G401.6 (cell line): ENCODE measurements around the gene CPEB2.
"Not testable (repeated sequence)": the region's sequence is repeated elsewhere in the genome, so short reads cannot be mapped to it uniquely, and the experiment has no call there.

Experiments
- FAIRE-seq: peaks from 2 replicates; lab custom pipeline; 2012; peaks lifted over from hg19 to GRCh38; lab: Jason Lieb, UNC

CPEB2 gene

DNA sequence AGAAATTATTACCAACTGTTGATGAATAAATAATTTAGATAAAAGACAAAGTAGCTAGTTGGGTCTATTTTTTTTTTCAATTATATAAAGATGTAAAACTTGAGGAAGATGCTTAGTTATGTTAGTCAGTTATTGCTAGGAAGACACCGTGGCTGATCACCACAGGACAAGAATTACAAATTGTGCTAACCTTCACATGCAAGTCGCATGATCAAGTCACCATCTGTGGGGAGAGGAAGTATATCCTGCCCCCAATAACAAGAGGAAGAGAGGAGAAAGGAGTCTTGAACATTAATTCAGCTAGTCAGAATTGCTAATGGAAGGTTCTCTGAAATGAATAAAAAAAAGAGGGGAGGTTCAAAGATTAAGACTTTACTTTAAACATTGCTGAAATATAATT lies 52.3 kb downstream of the CPEB2 start:
- no peak for FAIRE-seq

DNA sequence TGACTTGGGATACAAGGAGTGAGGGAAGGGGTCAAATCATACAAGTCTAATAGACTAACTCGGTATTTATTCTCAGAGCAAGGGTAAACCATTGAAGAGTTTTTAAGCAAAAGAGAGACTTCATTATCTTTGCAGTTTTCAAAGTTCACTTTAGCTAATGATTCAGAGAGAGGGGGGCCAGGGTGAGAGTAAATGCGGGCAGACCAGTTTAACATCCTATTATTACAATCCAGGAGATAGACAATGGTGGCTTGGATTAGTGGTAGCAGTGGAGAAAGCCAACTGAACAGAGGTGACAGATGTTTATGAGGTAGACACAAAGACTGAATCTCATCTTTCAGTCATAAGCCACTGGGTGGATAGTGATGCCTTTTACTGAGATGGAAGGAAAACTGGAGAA lies 57.9 kb downstream of the CPEB2 start:
- FAIRE-seq: no peak

DNA sequence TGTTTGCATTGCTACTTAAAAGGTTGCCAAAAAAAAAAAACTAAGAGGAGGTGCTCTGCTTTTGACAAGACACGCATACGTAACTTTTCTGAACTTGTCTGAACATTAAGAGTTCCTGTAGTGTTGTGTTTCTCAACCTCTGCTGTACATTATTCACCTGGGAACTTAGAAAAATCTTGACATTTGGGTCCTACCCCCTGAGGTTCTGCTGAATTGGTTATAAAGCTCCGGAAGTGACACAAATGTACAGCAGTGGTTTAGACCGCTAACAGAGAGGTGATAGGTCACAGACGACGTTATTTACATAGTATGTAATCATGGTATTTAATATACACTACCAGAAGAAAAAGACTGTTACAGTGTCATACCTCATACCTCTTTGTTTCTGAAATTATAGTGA lies 61.1 kb downstream of the CPEB2 start:
- no peak for FAIRE-seq

DNA sequence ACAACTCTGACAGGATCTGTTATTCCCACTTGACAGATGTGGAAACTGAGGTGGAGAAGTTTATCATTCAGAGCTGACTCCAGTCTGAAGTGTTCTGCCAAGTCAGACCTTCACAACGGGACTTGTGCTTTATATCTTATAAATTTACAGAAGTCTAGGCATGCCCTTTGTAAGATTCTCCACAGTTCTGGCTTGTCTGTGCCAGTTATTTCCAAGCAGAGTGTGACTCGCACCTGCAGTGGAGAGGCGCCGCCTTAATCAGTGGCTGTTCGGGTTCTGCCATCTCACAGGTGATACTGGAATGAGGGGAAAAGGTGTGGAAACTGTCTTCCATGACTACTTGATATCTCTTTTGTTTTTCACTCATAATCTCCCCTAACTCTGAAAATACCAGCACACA lies 63.2 kb downstream of the CPEB2 start:
- FAIRE-seq: no peak

DNA sequence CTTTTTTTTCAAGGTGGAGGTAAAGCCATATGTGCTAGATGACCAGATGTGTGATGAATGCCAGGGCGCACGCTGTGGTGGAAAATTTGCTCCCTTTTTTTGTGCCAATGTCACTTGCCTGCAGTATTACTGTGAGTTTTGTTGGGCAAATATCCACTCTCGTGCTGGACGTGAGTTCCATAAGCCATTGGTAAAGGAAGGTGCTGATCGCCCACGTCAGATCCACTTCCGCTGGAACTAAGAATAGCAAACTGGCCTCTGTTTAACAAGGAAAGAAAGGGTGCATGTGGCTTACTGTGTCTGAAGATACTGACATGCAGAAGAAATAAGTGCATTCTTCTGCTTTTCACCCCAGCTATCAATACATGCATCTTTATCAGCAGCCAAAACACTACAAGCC lies 63.9 kb downstream of the CPEB2 start:
- no peak for FAIRE-seq

DNA sequence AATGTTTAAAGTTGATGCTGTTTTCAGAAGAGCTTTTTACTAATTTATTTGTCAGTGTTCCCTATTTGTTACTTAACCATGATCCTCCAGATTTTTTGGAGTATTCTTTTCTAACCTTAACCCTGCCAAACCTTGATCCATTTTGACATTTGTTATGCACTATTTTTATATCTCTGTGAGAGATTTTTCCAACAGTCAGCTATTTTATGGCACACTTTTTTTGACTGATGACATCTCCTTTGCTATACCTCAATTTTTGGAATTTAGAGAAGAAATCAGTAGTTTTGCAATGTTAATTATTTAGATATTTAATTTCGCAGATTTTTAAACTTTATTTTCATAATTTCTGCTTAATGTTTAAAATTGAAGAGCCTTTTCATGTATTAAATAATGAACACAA lies 66.0 kb downstream of the CPEB2 start:
- no peak for FAIRE-seq

DNA sequence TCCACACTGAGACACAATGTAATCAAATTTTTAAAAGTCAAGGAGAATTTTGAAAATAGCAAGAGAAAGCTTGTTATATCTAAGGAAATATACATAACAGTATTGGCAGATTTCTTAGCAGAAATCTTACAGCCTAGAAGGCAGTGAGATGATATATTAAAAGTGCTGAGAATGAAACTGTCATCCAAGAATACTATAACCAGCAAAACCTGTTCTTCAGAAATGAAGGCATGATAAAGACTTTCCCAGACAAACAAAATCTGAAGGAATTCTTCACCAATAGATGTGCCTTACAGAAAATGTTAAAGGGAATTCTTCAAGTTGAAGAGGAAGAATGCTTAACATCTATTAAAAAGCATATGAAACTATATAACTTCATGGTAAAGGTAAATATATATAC lies 73.6 kb downstream of the CPEB2 start:
- FAIRE-seq: no peak

DNA sequence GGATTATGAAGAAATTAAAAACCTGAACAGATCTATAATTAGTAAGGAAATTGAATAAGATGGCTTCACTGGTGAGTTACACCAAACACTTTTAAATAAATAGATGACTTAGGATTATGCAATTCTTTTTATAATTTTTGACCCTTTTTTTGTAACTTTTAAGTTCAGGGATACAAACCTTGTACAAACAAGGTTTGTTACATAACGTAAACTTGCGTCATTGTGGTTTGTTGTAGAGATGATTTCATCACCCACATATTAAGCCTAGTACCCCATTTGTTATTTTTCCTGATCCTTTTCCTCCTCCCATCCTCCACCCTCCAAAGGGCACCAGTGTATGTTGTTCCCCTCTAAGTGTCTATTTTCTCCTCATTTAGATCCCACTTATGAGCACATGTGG lies 75.7 kb downstream of the CPEB2 start:
- no peak for FAIRE-seq

DNA sequence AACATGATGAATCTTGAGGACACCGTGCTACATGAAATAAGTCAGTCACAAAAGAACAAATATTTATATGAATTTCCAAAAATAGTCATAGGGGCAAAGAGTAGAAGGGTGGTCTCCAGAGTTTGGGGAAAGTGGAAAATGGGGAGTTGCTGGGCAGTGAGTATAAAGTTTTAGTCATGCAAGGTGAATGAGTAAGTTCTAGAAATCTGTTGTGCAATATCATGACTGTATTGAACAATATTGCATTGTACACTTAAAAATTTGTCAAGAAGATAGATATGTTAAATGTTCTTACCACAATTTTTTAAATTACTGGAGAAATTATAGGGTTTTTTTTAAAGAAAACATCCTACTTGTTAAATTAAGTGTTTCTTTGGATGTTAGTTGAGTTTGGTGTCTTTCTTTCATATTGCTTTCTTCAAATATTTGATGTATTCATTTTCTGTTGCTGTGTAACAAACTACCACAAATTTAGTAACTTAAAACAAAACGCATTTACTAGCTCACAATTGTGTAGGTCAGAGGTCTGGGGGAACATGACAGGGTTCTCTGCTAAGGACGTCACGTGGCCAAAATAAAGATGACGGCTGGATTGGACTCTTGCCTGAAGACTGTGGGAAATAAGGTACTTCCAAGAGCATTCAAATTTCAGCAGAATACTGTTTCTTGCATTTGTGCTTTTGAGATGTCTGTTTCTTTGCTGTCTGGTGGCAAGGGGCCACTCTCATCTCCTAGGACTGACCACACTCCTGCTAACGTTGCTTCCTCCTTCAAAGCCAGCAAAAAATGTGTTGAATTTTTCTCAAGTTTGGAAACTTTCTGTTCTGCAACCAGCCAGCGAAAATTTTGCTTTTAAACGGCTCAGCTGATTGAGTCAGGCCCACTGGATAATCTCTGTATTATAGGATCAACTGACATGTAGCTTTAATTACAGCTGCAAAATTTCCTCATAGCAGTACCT lies 76.7 kb downstream of the CPEB2 start:
- no peak for FAIRE-seq

DNA sequence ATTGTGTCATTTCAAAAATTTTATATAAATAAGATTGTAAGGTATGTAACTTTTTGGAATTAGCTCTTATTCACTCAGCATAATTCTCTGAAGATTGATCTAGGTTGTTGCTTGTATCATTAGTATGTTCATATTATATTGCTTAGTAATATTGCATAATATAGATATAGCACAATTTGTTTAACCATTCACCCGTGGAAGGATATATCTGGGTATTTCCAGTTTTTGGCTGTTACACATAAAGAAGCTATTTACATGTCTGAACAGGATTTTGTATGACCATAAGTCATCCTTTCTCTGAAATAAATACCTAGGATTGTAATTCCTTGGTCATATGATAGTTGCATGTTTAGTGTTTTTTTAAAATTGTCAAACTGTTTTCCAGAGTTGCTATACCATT lies 82.5 kb downstream of the CPEB2 start:
- FAIRE-seq: no peak

DNA sequence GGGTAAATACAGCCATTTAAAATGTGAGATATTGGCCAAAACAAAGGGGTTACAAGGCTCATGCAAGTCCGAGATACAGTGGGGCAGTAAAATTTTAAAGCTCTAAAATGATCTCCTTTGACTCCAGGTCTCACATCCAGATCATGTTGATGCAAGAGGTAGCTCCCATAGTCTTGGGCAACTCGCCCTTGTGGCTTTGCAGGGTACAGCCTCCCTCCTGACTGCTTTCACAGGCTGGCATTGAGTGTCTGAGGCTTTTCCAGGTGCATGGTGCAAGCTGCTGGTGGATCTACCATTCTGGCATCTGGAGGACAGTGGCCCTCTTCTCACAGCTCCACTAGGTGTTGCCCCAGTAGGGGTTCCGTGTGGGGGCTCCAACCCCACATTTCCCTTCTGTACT lies 83.5 kb downstream of the CPEB2 start:
- not testable (repeated sequence) for FAIRE-seq

DNA sequence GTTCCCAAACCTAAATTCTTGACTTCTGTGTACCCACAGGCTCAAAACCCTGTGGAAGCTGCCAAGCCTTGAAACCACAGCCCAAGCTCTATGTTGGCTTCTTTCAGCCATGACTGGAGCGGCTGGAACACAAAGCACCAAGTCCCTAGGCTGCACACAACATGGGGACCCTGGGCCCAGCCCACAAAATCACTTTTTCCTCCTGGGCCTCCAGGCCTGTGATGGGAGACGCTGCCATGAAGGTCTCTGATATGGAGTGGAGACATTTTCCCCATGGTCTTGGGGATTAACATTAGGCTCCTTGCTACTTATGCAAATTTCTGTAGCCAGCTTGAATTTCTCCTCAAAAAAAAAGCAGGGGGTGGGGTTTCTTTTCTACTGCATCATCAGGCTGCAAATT lies 84.0 kb downstream of the CPEB2 start:
- not testable (repeated sequence) for FAIRE-seq

DNA sequence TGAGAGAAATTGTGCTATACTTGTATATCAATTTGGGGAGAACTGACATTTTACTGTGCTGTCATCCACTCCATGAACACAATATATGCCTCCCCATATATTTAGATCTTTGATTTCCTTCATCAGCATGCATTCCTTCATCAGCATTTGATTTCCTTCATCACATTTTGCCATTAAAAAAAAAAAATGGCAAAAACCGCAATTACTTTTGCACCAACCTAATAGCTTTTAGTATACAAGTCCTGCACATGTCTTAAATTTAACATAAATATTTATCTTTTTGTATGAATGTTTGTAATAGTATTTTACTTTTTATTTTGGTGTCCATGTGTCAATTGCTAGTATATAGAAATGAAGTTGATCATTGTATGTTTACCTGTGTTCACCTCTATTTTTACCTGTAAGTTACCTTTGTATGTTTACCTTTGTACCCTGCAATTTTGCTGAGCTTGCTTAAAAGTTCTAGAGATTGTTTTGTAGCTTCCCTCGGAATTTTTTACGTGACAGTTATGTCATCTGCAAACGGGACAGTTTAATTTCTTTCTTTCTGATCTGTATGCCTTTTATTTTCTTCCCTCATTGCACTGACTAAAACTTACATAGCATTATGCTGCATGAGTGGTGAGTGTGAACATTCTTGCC lies 86.2 kb downstream of the CPEB2 start:
- no peak for FAIRE-seq

DNA sequence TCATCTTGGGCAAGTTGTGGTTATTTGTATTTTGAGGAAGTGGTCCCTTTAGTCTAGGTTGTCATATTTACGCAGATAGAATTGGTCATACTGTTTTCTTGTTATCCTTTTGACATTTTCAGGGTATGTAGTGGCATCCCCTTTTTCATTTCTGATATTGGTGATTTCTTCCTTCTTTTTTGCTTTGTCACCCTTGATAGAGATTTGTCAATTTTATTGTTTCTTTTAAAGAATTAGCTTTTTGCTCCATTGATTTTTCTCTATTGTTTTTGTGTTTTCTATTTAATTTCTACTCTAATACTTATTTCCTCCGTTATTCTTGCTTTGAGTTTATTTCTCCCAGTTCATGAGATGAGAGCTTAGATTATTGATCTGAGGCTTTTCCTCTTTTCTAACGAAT lies 87.7 kb downstream of the CPEB2 start:
- FAIRE-seq: no peak

DNA sequence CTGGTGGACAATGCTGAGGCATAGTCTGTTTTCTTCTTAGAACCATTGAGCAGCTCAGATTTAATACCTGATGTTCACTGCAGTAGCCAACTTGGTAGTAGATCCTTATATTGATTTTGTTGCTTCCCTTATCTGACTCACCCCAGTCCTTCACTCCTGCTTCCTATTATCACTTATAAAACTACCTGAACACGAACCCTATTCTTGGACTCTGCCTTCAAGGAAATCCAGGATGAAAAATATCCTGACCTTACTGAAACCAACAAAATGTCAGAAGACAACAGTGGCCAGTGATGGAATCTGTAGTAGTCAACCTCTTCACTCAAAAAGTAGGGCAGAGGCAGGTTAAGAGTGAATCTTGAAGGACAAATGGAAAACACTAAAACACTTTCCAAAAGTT lies 98.1 kb downstream of the CPEB2 start:
- FAIRE-seq: no peak

DNA sequence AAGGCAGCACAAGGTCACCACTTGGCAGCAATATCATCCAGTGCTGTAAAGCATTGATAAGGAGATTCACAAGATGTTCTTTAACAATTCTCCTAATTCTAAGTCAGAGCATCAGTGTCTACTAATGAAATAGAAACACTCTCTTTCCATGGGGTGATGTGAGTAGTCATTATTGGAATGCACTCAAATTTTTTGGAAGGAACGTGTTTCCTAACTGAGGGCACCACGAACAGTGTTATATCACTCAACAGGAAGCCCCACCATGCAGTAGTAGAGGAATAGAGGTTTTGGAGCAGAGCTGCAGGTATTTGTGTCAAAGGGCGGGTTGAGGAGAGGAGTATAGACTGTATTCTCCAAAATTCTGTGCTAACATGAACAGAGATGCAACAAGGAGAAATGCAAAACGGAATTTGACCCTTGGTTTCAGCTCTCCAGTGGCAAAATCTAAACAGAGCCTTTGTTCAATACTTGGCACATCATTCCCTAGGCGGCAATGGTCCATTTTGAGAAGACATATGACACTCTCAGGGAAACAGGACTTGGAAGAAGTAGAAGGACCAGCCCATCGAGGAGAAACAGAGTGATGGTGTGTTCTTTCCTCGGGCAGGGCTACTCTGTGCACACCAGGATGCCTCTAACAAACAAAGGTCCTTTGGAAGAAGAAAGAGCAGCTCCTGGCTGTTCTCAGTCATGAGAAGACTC lies 98.9 kb downstream of the CPEB2 start:
- FAIRE-seq: no peak

DNA sequence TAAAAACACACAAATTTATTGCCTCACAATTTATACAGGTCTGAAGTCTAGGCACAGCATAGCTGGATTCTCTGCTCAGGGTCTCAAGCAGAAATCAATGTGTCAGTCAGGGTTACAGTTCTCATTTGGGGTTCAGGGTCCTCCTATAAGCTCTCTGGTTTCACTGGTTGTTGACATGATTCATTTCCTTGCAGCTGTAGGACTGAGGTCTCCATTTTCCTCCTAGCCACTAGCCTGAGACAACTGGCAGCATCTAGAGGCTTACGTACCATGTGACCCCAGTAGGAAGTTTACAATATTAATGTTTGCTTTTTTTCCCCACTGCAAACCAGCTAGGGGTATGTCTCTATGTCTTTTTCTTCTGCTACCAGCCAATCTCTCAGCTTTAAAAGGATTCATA lies 102.5 kb downstream of the CPEB2 start:
- no peak for FAIRE-seq

DNA sequence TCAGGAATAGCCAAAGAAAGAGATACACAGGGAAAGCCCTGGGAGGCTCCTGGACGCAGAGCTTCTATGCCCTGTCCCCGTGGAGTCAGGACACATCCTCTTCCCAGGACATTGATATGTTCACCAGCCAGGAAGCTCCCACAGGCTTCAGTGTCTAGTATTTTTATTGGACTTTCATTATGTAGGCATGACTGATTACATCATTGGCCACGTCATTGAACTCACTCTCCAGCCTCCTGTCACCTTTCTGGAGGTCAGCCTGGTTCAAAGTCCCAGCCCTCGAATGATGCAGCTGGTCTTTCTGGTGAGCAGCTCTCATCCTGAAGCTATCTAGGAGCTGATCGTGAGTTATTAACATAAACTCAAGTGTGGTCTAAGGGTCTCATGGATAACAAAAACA lies 104.1 kb downstream of the CPEB2 start:
- no peak for FAIRE-seq

DNA sequence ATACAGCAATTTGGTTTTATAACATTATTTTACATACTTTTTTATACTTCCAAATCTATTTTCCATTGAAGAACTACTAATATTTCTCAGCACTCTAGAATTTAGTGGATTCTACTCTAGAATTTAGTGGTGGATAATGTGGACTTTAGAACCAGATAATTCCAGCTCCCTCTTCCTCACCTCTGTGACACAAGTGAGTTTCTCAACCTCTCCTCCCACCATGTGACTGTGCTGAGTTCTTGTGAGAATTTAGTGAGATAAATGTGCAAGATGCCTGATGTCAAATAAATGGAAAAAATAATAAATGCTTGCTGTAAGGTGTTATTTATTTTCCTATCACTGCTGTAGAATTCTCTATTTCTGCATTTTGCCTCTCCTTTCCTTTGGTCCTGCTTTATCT lies 107.3 kb downstream of the CPEB2 start:
- FAIRE-seq: no peak

DNA sequence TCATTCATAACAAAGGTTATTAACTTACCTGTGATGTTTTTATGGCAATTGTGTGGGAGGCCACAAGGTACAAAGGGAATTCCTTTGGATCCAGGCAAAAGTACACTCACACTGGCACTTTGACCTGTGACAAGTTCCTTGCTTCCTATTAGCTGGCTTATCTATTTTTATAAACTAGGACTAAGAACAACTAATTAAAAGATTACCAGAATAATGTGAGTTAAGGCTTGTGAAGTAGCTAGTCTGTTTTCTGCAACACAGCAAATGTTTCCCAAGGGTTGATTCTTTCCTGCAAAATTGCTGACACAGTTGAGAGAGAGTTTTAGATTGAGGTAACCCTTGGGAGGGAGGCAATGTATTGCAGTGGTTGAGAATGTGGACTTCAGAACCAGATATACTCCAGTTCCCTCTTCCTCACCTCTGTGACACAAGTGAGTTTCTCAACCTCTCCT lies 107.9 kb downstream of the CPEB2 start:
- no peak for FAIRE-seq

DNA sequence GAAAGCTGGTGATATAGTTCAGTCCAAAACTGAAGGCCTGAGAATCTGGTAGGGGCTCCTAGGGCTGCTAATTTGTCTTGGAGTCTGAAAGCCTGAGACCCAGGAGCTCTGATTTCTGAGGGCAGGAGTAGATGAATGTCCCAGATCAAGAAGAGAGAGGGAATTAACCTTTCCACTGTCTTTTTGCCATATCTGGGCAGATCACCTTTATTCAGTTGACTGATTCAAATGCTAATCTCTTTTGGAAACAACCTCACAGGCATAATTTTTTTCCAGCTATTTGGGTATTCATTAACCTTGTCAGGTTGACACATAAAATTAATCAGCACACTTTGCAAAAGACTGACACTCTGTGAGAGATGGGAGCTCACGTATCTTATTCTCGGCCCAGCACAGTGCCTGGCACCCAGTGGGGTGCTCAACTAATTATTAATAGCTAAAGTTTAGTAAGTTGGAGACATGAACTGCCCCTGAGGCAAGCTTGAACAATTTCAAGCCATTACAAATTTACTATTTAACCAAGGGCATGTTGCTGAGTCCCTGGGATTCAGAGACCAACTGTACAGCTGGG lies 114.3 kb downstream of the CPEB2 start:
- FAIRE-seq: no peak

DNA sequence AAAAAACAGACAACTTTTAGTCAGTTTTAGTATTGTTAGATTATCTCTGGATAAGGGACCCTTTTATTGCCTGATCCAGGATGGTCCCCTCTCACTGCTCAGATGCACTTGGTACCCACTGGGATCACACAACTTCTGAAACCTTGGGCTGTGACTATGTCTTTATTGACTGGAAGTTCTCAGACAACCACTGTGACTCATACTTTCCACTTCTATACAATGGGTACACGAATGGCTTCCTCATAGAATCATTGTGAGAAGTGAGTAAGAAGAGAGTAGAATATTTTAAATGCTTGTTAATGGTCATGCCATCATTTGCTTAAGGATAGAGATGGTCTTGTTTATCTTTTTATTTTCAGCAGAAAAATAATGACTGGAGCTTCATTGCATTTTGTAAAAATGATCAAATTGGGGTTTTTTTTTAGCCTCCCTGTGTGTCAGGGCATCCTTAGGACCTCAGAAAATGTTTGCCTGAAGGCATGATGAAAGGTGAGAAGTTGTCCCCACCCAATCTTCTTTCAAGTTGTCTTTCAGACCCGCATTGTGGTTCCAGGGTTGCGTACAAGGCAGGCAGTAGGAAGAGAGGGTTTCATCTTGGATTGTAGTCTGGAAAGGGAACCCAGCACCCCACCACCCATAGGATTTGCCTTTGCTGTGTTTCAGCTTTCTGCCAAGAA lies 115.1 kb downstream of the CPEB2 start:
- FAIRE-seq: no peak
